GM12878 (cell line): ENCODE measurements around the gene HMGXB3. TPM values are rescaled to one million over a fixed set of nuclear protein-coding genes. Genes with fewer than 3 reads are reported as not detected.

Experiments used
- ATF7 ChIP-seq: fragments of 450-650 bp; IDR thresholded peaks from 2 replicates; pipeline ENCODE4 v1.6.1; 2016; ENCODE audit warnings: low read depth, mild to moderate bottlenecking
- BMI1 ChIP-seq: fragments of 450-650 bp; IDR thresholded peaks from 2 replicates; pipeline ENCODE4 v1.6.1; 2016; ENCODE audit warnings: mild to moderate bottlenecking, moderate library complexity, borderline replicate concordance
- DPF2 ChIP-seq: fragments of 450-650 bp; IDR thresholded peaks from 2 replicates; pipeline ENCODE4 v1.6.1; 2017; ENCODE audit warnings: mild to moderate bottlenecking
- KLF5 ChIP-seq: fragments of 450-650 bp; IDR thresholded peaks from 2 replicates; pipeline ENCODE4 v1.6.1; 2014; ENCODE audit warnings: mild to moderate bottlenecking; ENCODE audit not compliant: partially characterized antibody
- LARP7 ChIP-seq: fragments of 450-650 bp; IDR thresholded peaks from 2 replicates; pipeline ENCODE4 v1.6.1; 2017; ENCODE audit warnings: mild to moderate bottlenecking
- MEF2A ChIP-seq: IDR thresholded peaks from 2 replicates; pipeline ENCODE4 v1.6.1; 2011; ENCODE audit warnings: low read depth, mild to moderate bottlenecking, low read length, moderate library complexity; ENCODE audit not compliant: insufficient read depth
- MTA2 ChIP-seq: fragments of 450-650 bp; IDR thresholded peaks from 2 replicates; pipeline ENCODE4 v1.6.1; 2016; ENCODE audit warnings: low read depth, mild to moderate bottlenecking, moderate library complexity
- MYB ChIP-seq: fragments of 150-350 bp; IDR thresholded peaks from 2 replicates; pipeline ENCODE4 v1.6.1; 2014; ENCODE audit warnings: mild to moderate bottlenecking, low read depth, low read length, borderline replicate concordance
- MYC ChIP-seq: IDR thresholded peaks from 2 replicates; pipeline ENCODE4 v1.6.1; 2011; ENCODE audit warnings: mild to moderate bottlenecking, low read length, moderate library complexity, inconsistent platforms; ENCODE audit not compliant: insufficient read depth, insufficient replicate concordance, insufficient read length, severe bottlenecking
- NBN ChIP-seq: fragments of 450-650 bp; IDR thresholded peaks from 2 replicates; pipeline ENCODE4 v1.6.1; 2016
- NFXL1 ChIP-seq: fragments of 450-650 bp; IDR thresholded peaks from 2 replicates; pipeline ENCODE4 v1.6.1; 2017; ENCODE audit warnings: antibody characterized with exemption, mild to moderate bottlenecking, borderline replicate concordance
- NR2C1 ChIP-seq: fragments of 450-650 bp; IDR thresholded peaks from 2 replicates; pipeline ENCODE4 v1.6.1; 2017; ENCODE audit warnings: antibody characterized with exemption, mild to moderate bottlenecking, moderate library complexity
- NR2F1 ChIP-seq: fragments of 450-650 bp; conservative IDR thresholded peaks from 2 replicates; pipeline ENCODE4 v1.6.1; 2017; ENCODE audit warnings: mild to moderate bottlenecking
- POLR2A ChIP-seq: IDR thresholded peaks from 2 replicates; pipeline ENCODE4 v1.6.1; 2011; ENCODE audit warnings: low read depth, mild to moderate bottlenecking, low read length
- RAD21 ChIP-seq: IDR thresholded peaks from 2 replicates; pipeline ENCODE4 v1.6.1; 2011; ENCODE audit warnings: mild to moderate bottlenecking, low read depth, low read length, moderate library complexity; ENCODE audit not compliant: insufficient read depth
- SKIL ChIP-seq: fragments of 450-650 bp; IDR thresholded peaks from 2 replicates; pipeline ENCODE4 v1.6.1; 2017; ENCODE audit warnings: mild to moderate bottlenecking, low read depth, inconsistent platforms; ENCODE audit not compliant: poor library complexity, severe bottlenecking
- SMAD1 ChIP-seq: fragments of 450-650 bp; IDR thresholded peaks from 2 replicates; pipeline ENCODE4 v1.6.1; 2018; ENCODE audit warnings: mild to moderate bottlenecking, low read depth; ENCODE audit not compliant: partially characterized antibody
- SRF ChIP-seq, 2 experiments: IDR thresholded peaks; 2 replicates each; pipeline ENCODE4 v1.6.1; 2011; ENCODE audit warnings: low read depth in 2 of 2, low read length in 2 of 2, mild to moderate bottlenecking in 1 of 2, moderate library complexity in 1 of 2
- TCF7 ChIP-seq: IDR thresholded peaks from 2 replicates; pipeline ENCODE4 v1.6.1; 2014; ENCODE audit warnings: antibody characterized with exemption, borderline replicate concordance
- ZNF207 ChIP-seq: fragments of 450-650 bp; IDR thresholded peaks from 2 replicates; pipeline ENCODE4 v1.6.1; 2014; ENCODE audit warnings: antibody characterized with exemption, mild to moderate bottlenecking, borderline replicate concordance
- ZNF384 ChIP-seq: IDR thresholded peaks from 2 replicates; pipeline ENCODE4 v1.6.1; 2012; ENCODE audit warnings: low read depth, mild to moderate bottlenecking, low read length, improper control_type of control experiment, borderline replicate concordance
- polyA plus RNA-seq, 11 experiments: library from polyadenylated mRNA; depleted of rRNA in 4 of 11; unstranded in 6 of 11; stranded (reverse) in 5 of 11; fragments of >200 nt; fragmentation: Nextera tagmentation in 4 of 11; fragmentation: Illumina TruSeq in 1 of 11; extraction: Ambion mirVana in 4 of 11; extraction: Trizol in 1 of 11; gene quantifications; 1 replicate in 1 of 11; 2 replicates in 10 of 11; pipeline versions ENCODE4 v1.2.1 to v1.2.3, GENCODE V29; 2011 to 2016; ENCODE audit warnings: inconsistent platforms in 2 of 11, missing spikeins in 2 of 11, low read depth in 1 of 11
- total RNA-seq, 4 experiments: library from RNA; depleted of rRNA in 3 of 4; stranded (reverse); fragments of >200 nt in 3 of 4; fragmentation: Illumina TruSeq in 1 of 4; extraction: Trizol in 1 of 4; gene quantifications; 2 replicates each; pipeline versions ENCODE4 v1.2.1 to v1.2.3, GENCODE V29; 2013 to 2021
- TF ChIP-seq, protein P1 (sequence below): fragments of 150-350 bp; IDR thresholded peaks from 2 replicates; pipeline ENCODE4 v1.6.1; 2014; ENCODE audit warnings: mild to moderate bottlenecking, low read depth, low read length
- TF ChIP-seq, protein P2 (sequence below): IDR thresholded peaks from 2 replicates; pipeline ENCODE4 v1.6.1; 2011; ENCODE audit warnings: borderline replicate concordance, low read depth, mild to moderate bottlenecking, moderate library complexity, mixed read lengths, low read length; ENCODE audit not compliant: insufficient read depth; ENCODE audit errors: extremely low read length

HMGXB3 gene
- total and polyA plus RNA-seq, 10 of the 15 experiments (the other 5 are each of a cell fraction or from before 2014, with no cell fraction given): 1.00 to 42.2 (median 28.1) TPM

DNA sequence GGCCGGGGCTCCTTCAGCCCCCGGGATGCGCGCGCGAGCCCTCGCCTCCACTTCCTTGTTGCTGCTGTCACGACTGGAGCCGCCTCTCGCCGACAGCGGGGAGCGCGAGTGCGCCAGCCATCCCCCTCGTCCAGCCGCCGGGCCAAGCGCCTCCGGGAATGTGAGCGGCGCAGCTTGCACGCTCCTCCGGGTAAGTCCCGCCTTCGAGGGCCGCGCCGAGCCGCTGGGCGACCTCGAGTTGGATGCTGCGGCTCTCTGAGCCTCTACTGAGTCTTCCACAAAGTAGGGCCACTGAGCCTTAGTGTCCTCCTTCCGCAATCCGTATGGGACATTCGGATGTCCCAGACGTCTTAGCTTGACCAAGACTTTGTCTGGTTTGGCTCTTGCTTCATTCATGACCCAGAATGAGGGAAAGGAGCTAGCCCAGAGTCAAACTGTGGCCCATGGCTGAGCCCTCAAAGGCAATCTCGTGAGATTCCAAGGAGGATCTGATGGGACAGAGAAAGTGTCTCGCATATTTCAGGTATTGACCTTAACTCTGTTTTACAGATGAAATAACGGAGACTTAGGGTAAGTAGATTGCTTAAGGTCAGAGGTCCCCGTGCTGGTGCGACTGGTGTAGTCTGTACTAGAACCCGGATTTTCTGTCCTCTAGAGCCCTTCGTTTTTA, 586 bp downstream of the HMGXB3 start (continued):
- TF ChIP-seq TCF7 (no peak), NBN (no peak), DPF2 (no peak), ZNF384 (no peak), MYC (no peak), SMAD1 (no peak), POLR2A (no peak), ATF7 (no peak), ZNF207 (peak; percentile 52; the same call in 1 of the 2 replicates), LARP7 (peak; percentile 81), NFXL1 (peak; percentile 87), RAD21 (no peak), SKIL (no peak), MTA2 (no peak), MEF2A (no peak), NR2C1 (no peak), BMI1 (no peak), MYB (no peak), KLF5 (no peak), SRF (IDR thresholded peaks at IDR 0.05; ENCODE audit: low read depth in 2 of 2, low read length in 2 of 2) (no peak), NR2F1 (peak; percentile 29; the same call in 1 of the 2 replicates)
- TF ChIP-seq, protein P1, sequence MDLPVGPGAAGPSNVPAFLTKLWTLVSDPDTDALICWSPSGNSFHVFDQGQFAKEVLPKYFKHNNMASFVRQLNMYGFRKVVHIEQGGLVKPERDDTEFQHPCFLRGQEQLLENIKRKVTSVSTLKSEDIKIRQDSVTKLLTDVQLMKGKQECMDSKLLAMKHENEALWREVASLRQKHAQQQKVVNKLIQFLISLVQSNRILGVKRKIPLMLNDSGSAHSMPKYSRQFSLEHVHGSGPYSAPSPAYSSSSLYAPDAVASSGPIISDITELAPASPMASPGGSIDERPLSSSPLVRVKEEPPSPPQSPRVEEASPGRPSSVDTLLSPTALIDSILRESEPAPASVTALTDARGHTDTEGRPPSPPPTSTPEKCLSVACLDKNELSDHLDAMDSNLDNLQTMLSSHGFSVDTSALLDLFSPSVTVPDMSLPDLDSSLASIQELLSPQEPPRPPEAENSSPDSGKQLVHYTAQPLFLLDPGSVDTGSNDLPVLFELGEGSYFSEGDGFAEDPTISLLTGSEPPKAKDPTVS: no peak
- TF ChIP-seq, protein P2, sequence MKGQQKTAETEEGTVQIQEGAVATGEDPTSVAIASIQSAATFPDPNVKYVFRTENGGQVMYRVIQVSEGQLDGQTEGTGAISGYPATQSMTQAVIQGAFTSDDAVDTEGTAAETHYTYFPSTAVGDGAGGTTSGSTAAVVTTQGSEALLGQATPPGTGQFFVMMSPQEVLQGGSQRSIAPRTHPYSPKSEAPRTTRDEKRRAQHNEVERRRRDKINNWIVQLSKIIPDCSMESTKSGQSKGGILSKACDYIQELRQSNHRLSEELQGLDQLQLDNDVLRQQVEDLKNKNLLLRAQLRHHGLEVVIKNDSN: no peak
